GM19023 (cell line): ENCODE data around the gene KSR1.

Experiments used
- ATAC-seq: cut with Tn5 transposase; IDR thresholded peaks from one replicate; pipeline ENCODE4 v1.9.1; 2021; ENCODE audit warnings: mild to moderate bottlenecking, moderate library complexity; ENCODE audit not compliant: unreplicated experiment

KSR1 gene

GRCh38 chr17:27566671-27567562 lies 110.7 kb downstream of the KSR1 start:
- ATAC-seq = no peak

- no peak for ATAC-seq
Measured at GRCh38 chr17:27567563-27567859, 111.3 kb downstream of the KSR1 start.

DNA sequence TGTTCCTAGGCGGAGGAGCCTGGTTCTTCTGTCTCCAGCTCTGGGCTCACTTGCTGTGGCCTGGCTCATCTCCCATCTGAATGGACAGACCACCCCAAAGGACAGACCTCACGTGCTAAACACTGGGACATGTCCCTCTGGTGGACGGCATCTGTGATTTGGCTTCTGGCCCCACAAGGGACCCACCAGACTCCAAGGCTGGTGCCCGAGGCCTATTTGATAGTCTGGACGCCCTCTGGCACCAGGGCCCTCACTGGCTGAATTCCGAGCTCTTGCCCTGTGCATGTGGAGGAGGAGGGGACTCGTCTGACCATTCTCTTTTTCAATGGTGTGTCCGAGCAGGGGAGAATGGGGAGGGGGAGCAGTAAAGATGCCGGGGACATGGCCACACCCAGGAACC lies 112.0 kb downstream of the KSR1 start:
- ATAC-seq = no peak

DNA sequence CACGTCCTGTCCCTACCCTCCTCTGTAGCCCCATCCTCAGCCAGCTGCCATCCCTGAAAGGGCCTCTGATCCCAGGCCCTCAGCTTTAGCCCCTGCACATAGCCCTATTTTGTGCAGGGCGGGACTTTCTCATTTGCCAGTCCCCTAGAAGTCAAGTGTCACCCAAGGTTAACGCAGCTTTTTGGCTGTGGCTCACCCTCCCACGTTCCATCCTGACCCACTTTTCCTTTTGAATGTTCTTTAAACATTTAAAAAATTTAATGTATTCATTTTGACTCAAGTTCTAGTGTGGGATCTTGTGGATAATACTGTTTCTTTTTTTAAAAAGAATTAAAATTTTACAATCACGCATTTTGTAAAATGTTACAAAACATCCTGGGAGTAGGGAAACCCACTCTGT lies 112.6 kb downstream of the KSR1 start:
- ATAC-seq = no peak

- ATAC-seq = no peak
Measured at GRCh38 chr17:27569257-27569722, 113.0 kb downstream of the KSR1 start.

GRCh38 chr17:27569884-27570577 lies 113.8 kb downstream of the KSR1 start:
- ATAC-seq = no peak

GRCh38 chr17:27570578-27570914 lies 114.3 kb downstream of the KSR1 start:
- no peak for ATAC-seq

DNA sequence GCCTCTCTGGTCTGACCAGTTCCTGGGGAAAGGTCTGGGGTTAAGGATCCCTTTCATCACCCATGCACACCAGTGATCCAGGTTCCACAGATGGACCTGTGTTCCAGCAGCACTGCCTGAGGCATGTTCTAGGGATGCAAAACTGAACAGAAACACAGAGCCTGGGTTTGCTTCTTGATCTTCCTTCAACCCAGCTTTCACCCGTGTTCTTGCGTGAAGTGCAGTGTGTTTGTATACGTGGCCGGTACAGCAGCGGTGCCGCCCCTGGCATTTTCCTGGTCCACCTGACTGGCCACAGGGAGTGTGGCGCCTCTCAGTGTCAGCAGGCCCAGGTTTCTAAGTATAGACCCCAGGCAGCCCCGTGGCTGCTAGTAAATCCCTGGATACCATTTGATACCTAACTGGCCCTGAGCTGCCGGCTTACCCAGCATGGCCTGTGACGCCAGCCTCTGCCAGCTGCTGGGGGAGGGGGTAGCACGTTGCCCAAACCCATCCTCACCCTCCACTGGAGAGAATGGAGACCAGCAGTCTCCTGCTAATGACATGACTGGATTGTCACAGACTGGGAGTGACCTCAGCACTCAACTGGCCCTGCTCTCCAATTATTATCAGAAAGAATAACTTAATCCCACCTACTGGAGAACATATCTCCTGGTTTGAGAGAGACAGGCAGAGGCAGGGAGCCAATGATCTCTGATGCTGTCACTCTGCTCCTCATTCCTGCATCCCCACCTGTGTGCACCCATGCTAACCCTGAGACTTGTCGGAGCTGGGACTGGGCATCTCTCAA lies 115.5 kb downstream of the KSR1 start:
- ATAC-seq = no peak

GRCh38 chr17:27572665-27573064 lies 116.4 kb downstream of the KSR1 start:
- ATAC-seq = no peak

DNA sequence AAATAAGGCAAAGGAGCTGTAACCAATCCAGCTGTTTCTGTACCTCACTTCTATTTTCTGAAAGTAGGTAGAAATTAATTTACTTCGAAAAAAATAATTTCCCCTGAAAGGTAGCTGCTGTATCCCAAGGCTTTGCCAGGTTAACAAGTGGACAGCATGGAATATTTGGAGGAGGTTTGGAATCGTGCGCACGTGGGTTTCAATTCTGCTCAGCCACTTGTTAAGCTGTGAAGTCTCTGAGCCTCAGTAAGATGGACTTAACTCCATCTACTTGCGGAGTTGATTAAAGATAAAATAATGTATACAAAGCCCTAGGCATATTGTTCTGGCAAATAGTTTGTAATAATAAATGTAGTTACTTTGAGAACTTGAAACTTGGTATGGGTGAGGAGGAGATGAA lies 117.3 kb downstream of the KSR1 start:
- no peak for ATAC-seq

DNA sequence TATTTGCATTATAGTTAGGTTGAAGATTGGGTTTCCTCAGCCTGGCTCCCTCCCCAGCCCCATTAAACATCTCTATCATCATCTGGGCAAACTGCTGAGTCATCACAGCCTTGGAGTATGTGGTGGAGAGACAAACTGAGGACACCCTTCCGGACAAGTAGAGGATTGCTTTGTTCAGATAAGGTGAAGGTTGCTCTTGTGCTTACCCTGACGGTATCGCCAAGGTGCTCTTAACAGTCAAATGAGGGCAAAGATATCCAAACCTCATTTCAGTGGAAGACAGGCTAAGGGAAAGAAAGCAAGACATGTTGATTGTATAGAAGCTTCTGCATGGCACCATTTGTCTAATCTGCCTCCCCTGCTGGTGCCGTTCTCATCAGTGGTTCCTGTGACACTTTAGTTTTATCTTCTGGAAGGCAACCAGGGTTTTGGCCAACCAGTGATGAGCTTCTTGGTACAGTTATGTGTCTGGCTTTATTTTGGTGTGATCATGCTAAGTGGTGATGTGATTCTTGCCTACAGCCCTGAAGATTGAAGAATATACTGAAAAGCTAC lies 117.8 kb downstream of the KSR1 start:
- ATAC-seq = no peak

DNA sequence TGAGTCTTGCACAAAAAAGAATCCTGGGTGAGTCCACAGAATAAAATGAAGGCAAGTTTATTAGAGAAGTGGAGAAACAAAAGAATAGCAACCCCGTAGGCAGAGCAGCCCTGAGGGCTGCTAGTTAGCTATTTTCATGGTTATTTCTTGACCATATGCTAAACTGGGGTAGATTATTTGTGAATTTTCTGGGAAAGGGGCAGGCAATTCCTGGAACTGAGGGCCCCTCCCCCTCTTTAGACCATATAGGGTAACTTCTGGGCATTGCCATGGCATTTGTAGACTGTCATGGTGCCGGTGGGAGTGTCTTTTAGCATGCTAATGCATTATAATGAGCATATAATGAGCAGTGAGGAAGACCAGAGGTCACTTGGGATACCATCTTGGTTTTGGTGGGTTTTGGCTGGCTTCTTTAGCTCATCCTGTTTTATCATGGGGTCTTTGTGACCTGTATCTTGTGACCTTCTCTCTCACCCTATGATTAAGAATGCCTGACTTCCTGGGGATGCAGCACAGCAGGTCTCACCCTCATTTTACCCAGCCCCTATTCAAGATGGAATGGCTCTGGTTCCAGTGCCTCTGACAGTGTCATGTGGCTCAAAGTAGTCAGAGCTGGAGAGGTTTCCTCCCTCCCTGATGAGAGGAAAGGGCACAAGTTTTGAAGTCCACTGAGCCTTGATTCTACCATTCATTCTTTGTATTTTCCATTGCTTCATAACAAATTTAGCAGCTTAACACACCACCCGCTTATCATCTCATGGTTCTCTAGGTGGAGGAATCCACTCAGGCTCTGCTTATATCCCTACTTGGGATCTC lies 119.1 kb downstream of the KSR1 start:
- no peak for ATAC-seq

DNA sequence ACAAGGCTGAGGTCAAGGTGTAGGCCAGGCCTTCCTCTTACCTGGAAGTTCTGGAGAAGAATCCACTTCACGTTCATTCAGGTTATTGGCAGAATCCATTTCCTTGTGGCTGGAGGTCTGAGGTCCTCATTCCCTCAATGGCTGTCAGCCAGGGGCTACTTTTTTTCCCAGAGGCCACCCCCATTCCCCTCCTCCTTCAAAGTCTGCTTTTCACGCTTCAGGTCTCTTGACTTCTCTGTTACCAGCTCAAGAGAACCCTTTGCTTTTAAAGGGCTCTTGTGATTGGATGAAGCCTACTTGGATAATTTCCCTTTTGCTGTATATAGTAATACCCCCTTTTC lies 119.6 kb downstream of the KSR1 start:
- ATAC-seq = no peak

GRCh38 chr17:27576477-27577083 lies 120.3 kb downstream of the KSR1 start:
- ATAC-seq = no peak

GRCh38 chr17:27577121-27577761 lies 121.0 kb downstream of the KSR1 start:
- no peak for ATAC-seq

DNA sequence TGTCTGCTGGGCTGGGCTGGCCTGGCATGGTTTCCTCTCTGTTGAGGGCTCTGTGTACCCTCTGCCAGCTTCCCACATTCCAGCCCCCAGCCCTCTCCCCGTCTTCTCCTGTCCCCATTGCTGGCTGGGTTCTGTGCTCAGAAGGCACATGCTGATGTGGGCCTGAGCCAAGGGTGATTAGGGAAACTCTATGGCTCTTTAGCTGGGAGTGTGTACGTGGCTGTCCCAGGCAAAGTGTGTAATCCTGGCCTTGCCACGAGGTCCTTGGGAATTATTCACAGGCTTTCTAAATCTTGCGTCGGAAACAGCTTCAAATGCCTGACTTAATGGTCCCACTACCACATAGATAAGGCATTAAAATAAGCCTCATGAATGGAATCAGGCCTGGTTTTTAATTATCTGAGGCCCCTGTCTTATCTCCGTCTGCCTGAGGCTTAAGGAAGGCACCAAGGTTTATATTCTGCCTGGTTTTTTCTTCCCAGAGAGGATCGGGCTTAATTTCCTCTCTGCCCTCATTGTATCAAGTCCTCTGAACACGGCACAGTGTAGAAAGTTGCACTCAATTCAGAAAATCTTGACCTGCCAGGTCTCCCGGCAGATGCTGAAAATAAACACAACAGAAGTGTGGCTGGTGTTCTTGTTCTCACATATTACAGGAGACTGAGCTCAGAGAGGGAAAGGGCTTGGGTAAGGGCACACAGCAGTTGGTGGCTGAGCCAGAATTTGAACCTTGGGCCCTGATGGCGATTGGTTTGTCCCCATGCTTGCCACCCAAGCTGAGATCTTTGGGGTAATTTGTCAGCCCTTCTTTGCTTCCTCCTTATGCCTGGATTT lies 121.9 kb downstream of the KSR1 start:
- ATAC-seq = no peak

DNA sequence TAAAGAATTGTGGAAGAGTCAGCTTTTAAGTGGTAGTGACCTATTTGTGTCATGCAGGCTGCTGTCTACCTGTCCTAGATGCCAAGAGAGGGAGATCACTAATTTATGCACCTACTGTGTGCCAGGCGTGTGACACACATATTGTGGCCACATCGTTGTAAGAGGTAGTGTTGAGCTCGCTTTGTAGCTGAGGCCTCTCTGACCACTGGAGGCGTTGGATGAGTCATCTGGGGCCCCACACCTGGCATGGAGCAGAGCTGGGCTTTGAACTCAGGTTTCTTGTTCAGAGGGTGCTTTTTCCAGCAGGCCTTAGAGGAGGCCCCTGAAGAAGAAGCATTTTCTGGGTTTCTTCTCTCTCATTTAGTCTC lies 122.5 kb downstream of the KSR1 start:
- peak; percentile 77 for ATAC-seq

- ATAC-seq = no peak
Measured at GRCh38 chr17:27579304-27579703, 123.1 kb downstream of the KSR1 start.

GRCh38 chr17:27579897-27580321 lies 123.7 kb downstream of the KSR1 start:
- ATAC-seq = no peak
